H1 (cell line): Measurements from ENCODE around the gene SYT2.

ENCODE experiments used
- CTCF ChIP-seq, 3 experiments: IDR thresholded peaks; 1 replicate in 2 of 3; 2 replicates in 1 of 3; pipeline versions ENCODE4 v1.5.1 to v1.6.1; 2011; ENCODE audit warnings: low read length in 3 of 3, mild to moderate bottlenecking in 3 of 3, inconsistent platforms in 2 of 3, low read depth in 1 of 3, moderate library complexity in 1 of 3; ENCODE audit not compliant: insufficient read depth in 1 of 3; ENCODE audit errors: control extremely low read depth in 1 of 3
- FOSL1 ChIP-seq: IDR thresholded peaks from 2 replicates; pipeline ENCODE4 v1.6.1; 2011; ENCODE audit warnings: mild to moderate bottlenecking, low read depth, low read length, moderate library complexity; ENCODE audit not compliant: insufficient read depth
- JUN ChIP-seq: IDR thresholded peaks from 2 replicates; pipeline ENCODE4 v1.6.1; 2011; ENCODE audit warnings: low read depth, mild to moderate bottlenecking, improper control_type of control experiment, low read length
- YY1 ChIP-seq: IDR thresholded peaks from 2 replicates; pipeline ENCODE4 v1.6.1; 2011; ENCODE audit warnings: low read depth, mild to moderate bottlenecking, low read length

GRCh38 chr1:202689082-202689481, 21.2 kb downstream of the SYT2 start:
- TF ChIP-seq CTCF (IDR thresholded peaks at IDR 0.05; ENCODE audit: control extremely low read depth in 1 of 3, insufficient read depth in 1 of 3, low read depth in 1 of 3, low read length in 3 of 3) (no peak), FOSL1 (no peak), JUN (no peak), YY1 (no peak)
